HepG2 (cell line): ENCODE results near the gene MICA. TPM values are rescaled to one million over a fixed set of nuclear protein-coding genes. Genes with fewer than 3 reads are reported as not detected.
"Not testable (repeated sequence)": the region's sequence is repeated elsewhere in the genome, so short reads cannot be mapped to it uniquely, and the experiment has no call there.

ENCODE experiments used
- ATAC-seq: fragments of 200-7000 bp; cut with Tn5 transposase; 3 replicates; pipeline ENCODE4 v1.9.1; 2020; ENCODE audit warnings: mild to moderate bottlenecking, moderate library complexity
- BruUV-seq: library from RNA; stranded (reverse); fragments of 400-500 nt; replicated peaks from 2 replicates; lab custom pipeline; 2021; lab: Mats Ljungman, UMichigan
- CTCF ChIA-PET: fragments of 300-600 bp; formaldehyde crosslinking; extraction: SDS; loops from one replicate; lab custom pipeline; 2021; ENCODE audit warnings: low total read pairs, inconsistent platforms, low intra/inter-chr PET ratio; lab: Yijun Ruan, JAX
- POLR2A ChIA-PET: fragments of 350-600 bp; sonication (Branson Sonifier 250); formaldehyde crosslinking; loops from one replicate; lab custom pipeline; 2020; ENCODE audit warnings: antibody characterized with exemption, inconsistent platforms; lab: Yijun Ruan, JAX
- DNase-seq: peaks from one replicate; pipeline ENCODE4 v3.0.0-alpha.2; 2015; ENCODE audit warnings: low spot score
- FAIRE-seq: peaks from 3 replicates; lab custom pipeline; 2011; peaks lifted over from hg19 to GRCh38; lab: Jason Lieb, UNC
- H2AFZ ChIP-seq: one replicate; pipeline ENCODE4 v1.6.1; 2011; ENCODE audit warnings: low read length, inconsistent platforms
- H3K27ac ChIP-seq: fragments of 300-600 bp; 3 replicates; pipeline ENCODE4 v1.8.0; 2011; ENCODE audit warnings: mixed run types, mild to moderate bottlenecking, mixed read lengths, low read length, inconsistent platforms; ENCODE audit not compliant: insufficient read depth; ENCODE audit errors: extremely low read length
- H3K27me3 ChIP-seq, 2 experiments: fragments of 200-600 bp in 1 of 2; 2 replicates in 1 of 2; 3 replicates in 1 of 2; pipeline versions ENCODE4 v1.6.0 to v1.8.0; 2011; ENCODE audit warnings: low read length in 2 of 2, mild to moderate bottlenecking in 2 of 2, moderate library complexity in 2 of 2, inconsistent platforms in 1 of 2; ENCODE audit not compliant: insufficient read depth in 2 of 2, control insufficient read depth in 1 of 2
- H3K36me3 ChIP-seq, 2 experiments: fragments of 200-600 bp in 1 of 2; replicated peaks in 1 of 2; 2 replicates in 1 of 2; 3 replicates in 1 of 2; pipeline versions ENCODE4 v1.5.1 to v1.8.0; 2011; ENCODE audit warnings: low read length in 2 of 2, inconsistent platforms in 1 of 2; ENCODE audit not compliant: insufficient read depth in 2 of 2, control insufficient read depth in 1 of 2
- H3K4me1 ChIP-seq: 2 replicates; pipeline ENCODE4 v1.5.1; 2012; ENCODE audit warnings: low read length, inconsistent platforms; ENCODE audit not compliant: insufficient read depth
- H3K4me2 ChIP-seq: 2 replicates; pipeline ENCODE4 v1.6.0; 2011; ENCODE audit warnings: low read depth, low read length, inconsistent platforms
- H3K4me3 ChIP-seq, 3 experiments: fragments of 200-600 bp in 1 of 3; sonication (generic), shearing (Covaris generic) in 1 of 3; replicated peaks in 1 of 3; 2 replicates each; pipeline ENCODE4 v1.5.1; 2011 to 2016; ENCODE audit warnings: low read length in 3 of 3, inconsistent platforms in 2 of 3, low read depth in 2 of 3, mild to moderate bottlenecking in 2 of 3, control low read depth in 1 of 3, mixed read lengths in 1 of 3; ENCODE audit not compliant: insufficient read depth in 1 of 3
- H3K79me2 ChIP-seq: one replicate; pipeline ENCODE4 v1.6.1; 2011; ENCODE audit warnings: low read length, inconsistent platforms; ENCODE audit not compliant: insufficient read depth
- H3K9ac ChIP-seq: 2 replicates; pipeline ENCODE4 v1.6.0; 2011; ENCODE audit warnings: mild to moderate bottlenecking, low read depth, low read length, inconsistent platforms; ENCODE audit not compliant: insufficient read depth
- H3K9me3 ChIP-seq: 2 replicates; pipeline ENCODE4 v1.5.1; 2012; ENCODE audit warnings: mild to moderate bottlenecking, low read length
- H4K20me1 ChIP-seq: 2 replicates; pipeline ENCODE4 v1.6.0; 2011; ENCODE audit warnings: inconsistent platforms, mild to moderate bottlenecking, low read length, moderate library complexity; ENCODE audit not compliant: insufficient read depth
- CEBPB ChIP-seq: IDR thresholded peaks from 2 replicates; pipeline ENCODE4 v1.6.1; 2011; ENCODE audit warnings: low read depth, low read length, improper control_type of control experiment, borderline replicate concordance
- ZNF441 ChIP-seq: sonication (generic); formaldehyde crosslinking; IDR thresholded peaks from 2 replicates; pipeline ENCODE4 v1.7.0; 2021; ENCODE audit warnings: missing genetic modification reagents, borderline replicate concordance
- WGBS: methylation state at CpG from one replicate; pipeline ENCODE4 v1.1.6; 2017; ENCODE audit warnings: low lambda C conversion rate; 5-methylcytosine and 5-hydroxymethylcytosine counted together
- in situ Hi-C: cut with HindIII; loops from 2 replicates; pipeline ENCODE4 v1.10.0; 2017; ENCODE audit warnings: low pct_unique_long_range_greater_than_20kb; ENCODE audit not compliant: extremely low pct_ligation_motif_present
- intact Hi-C: fragments of 100-400 bp; cut with micrococcal nuclease; formaldehyde crosslinking; loops from one replicate; pipeline ENCODE4 v1.10.0; 2022; ENCODE audit not compliant: unreplicated experiment
- polyA plus RNA-seq, 8 experiments: library from polyadenylated mRNA; depleted of rRNA in 3 of 8; stranded (reverse) in 7 of 8; unstranded in 1 of 8; fragments of >200 nt; fragmentation: Illumina TruSeq in 4 of 8; extraction: Trizol in 4 of 8; gene quantifications; 2 replicates each; pipeline versions ENCODE4 v1.2.1 to v1.2.3, GENCODE V29; 2011 to 2016; ENCODE audit warnings: low read depth in 4 of 8, missing spikeins in 1 of 8, mixed read lengths in 1 of 8; ENCODE audit not compliant: insufficient read depth in 1 of 8
- total RNA-seq, 5 experiments: library from RNA; depleted of rRNA; stranded (reverse); fragments of >200 nt; fragmentation: Illumina TruSeq; extraction: Trizol; gene quantifications; 2 replicates each; pipeline ENCODE4 v1.2.3, GENCODE V29; 2016; ENCODE audit warnings: low read depth in 1 of 5

MICA gene
- total and polyA plus RNA-seq, 2 of the 13 experiments (the other 11 are each of a cell fraction or from before 2014, with no cell fraction given), result 21.6 to 38.1 TPM

DNA sequence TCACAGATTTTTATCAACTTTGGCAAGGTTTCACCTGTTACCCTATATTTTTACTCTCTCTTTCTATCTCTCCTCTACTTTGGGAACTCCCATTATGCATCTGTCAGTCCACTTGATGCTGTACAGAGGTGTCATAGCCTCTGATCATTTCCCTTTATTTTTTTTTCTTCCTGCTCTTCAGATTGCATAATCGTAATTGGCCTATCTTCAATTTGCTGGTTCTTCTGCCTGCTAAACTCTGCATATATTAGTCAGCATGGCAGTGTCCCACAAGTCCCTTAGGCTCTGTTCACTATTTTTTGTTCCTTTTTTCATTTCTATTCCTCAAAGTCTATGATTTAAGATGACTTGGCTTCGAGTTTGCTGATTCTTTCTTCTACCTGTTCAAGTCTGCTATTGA lies 49.9 kb downstream of the MICA start:
- no peak for DNase-seq
- Histone ChIP-seq H3K4me2 (no peak overlapping the region), H2AFZ (no peak overlapping the region), H4K20me1 (no peaks in the 10 kb centered on the region), H3K79me2 (no peaks in the 10 kb centered on the region), H3K4me1 (no peaks in the 10 kb centered on the region), H3K27me3 (peaks cover 0 to 1% of the 10 kb centered on the region in 2 experiments; a peak in 2 of 5 replicates), H3K27ac (no peak overlapping the region), H3K36me3 (no peaks in the 10 kb centered on the region), H3K9ac (no peak overlapping the region), H3K4me3 (no peak overlapping the region), H3K9me3 (no peaks in the 10 kb centered on the region)
- no peak for ATAC-seq
- FAIRE-seq, result no peak
- in situ Hi-C loops (no loop called here), intact Hi-C loops (no loop called here)
- ChIA-PET CTCF (no interaction called here), POLR2A (interaction anchor here (0.9 to 1.5 kb wide), 2 partner anchors 9 to 54 kb away, joined by 3 to 4 read pairs; no protein-coding TSS in a partner anchor)
- WGBS, result 1% methylated on average over 2 of the region's 2 CpGs
- TF ChIP-seq ZNF441 (CRISPR knock-in tag) (no peak), CEBPB (peak; percentile 6; the same call in 1 of the 2 replicates)
- no TSS peak for BruUV-seq

DNA sequence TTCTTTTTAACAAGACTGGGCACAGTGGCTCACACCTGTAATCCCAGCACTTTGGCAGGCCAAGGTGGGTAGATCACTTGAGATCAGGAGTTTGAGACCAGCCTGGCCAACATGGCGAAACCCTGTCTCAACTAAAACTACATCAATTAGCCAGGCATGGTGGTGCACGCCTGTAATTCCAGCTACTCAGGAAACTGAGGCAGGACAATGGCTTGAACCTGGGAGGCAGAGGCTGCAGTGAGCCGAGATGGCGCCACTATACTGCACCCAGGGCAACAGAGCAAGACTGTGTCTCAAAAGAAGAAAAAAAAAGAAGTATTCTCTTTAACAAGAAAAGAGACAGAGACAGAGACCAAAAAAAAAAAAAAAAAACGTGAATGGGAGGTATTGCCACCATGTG lies 56.5 kb downstream of the MICA start:
- H3K27me3 ChIP-seq, BruUV-seq, H3K4me2 ChIP-seq, H3K4me3 ChIP-seq, in situ Hi-C loops, FAIRE-seq, H4K20me1 ChIP-seq, H2AFZ ChIP-seq, H3K36me3 ChIP-seq, H3K27ac ChIP-seq, H3K9me3 ChIP-seq, CTCF ChIA-PET, intact Hi-C loops, POLR2A ChIA-PET, H3K9ac ChIP-seq, ATAC-seq, H3K79me2 ChIP-seq, DNase-seq: not testable (repeated sequence)
- 31% methylated on average over 5 of the region's 5 CpGs for WGBS
- peaks cover 17% of the 10 kb centered on the region for H3K4me1 ChIP-seq
